ENCODE data around the gene ITPRIP. TPM values are rescaled to one million over a fixed set of nuclear protein-coding genes. Genes with fewer than 3 reads are reported as not detected.

ITPRIP gene
- polyA plus RNA-seq, 3 donors from 2014 or later: 37.0 to 67.8 (median 53.3) TPM

GRCh38 chr10:104318326-104318725, 19.9 kb downstream of the ITPRIP start:
- Mint-ChIP-seq H3K9me3 (no peaks in the 10 kb centered on the region), H3K4me3 (no peak overlapping the region), H3K27me3 (ENCODE audit: low read depth in 3 of 3) (peaks cover 9 to 69% (median 49%) of the 10 kb centered on the region in 3 donors), H3K27ac (peak overlapping the region in 5 of 6 donors; percentile 11 to 100 (median 68)), H3K36me3 (peaks cover 2 to 5% (median 5%) of the 10 kb centered on the region in 3 donors), H3K4me1 (peaks cover 72 to 75% of the 10 kb centered on the region in 2 donors)
- DNase-seq: no peak

- H3K27ac Mint-ChIP-seq: peak overlapping the region; percentile 37 to 100 (median 72)
- peaks cover 8 to 69% (median 49%) of the 10 kb centered on the region in 3 donors for H3K27me3 Mint-ChIP-seq (ENCODE audit: low read depth in 3 of 3)
- H3K4me1 Mint-ChIP-seq: peaks cover 67 to 70% of the 10 kb centered on the region in 2 donors
- H3K9me3 Mint-ChIP-seq: no peaks in the 10 kb centered on the region
- peak overlapping the region in 1 of 5 donors; percentile 5 for H3K4me3 Mint-ChIP-seq
- DNase-seq: no peak
- peaks cover 5 to 7% (median 5%) of the 10 kb centered on the region in 3 donors for H3K36me3 Mint-ChIP-seq
These were observed 20.5 kb downstream of the ITPRIP start for GRCh38 chr10:104317726-104318299.

GRCh38 chr10:104317269-104317710, 21.0 kb downstream of the ITPRIP start:
- H3K36me3 Mint-ChIP-seq: peaks cover 5 to 12% (median 5%) of the 10 kb centered on the region in 3 donors
- H3K27me3 Mint-ChIP-seq (ENCODE audit: low read depth in 3 of 3): peaks cover 6 to 68% (median 50%) of the 10 kb centered on the region in 3 donors
- H3K9me3 Mint-ChIP-seq: no peaks in the 10 kb centered on the region
- no peak for DNase-seq
- H3K4me1 Mint-ChIP-seq: peaks cover 66% of the 10 kb centered on the region in 2 donors
- peak overlapping the region in 1 of 5 donors; percentile 5 for H3K4me3 Mint-ChIP-seq
- H3K27ac Mint-ChIP-seq: peak overlapping the region in 5 of 6 donors; percentile 47 to 100 (median 74)

GRCh38 chr10:104316321-104317099, 21.8 kb downstream of the ITPRIP start:
- Mint-ChIP-seq H3K27me3 (ENCODE audit: low read depth in 3 of 3) (peaks cover 6 to 66% (median 52%) of the 10 kb centered on the region in 3 donors), H3K4me1 (peaks cover 62 to 63% of the 10 kb centered on the region in 2 donors), H3K27ac (peak overlapping the region; percentile 15 to 100 (median 55)), H3K4me3 (no peak overlapping the region), H3K9me3 (no peaks in the 10 kb centered on the region), H3K36me3 (peaks cover 5 to 17% (median 5%) of the 10 kb centered on the region in 3 donors)
- DNase-seq: no peak

GRCh38 chr10:104315486-104315921, 22.8 kb downstream of the ITPRIP start:
- no peak overlapping the region for H3K27ac Mint-ChIP-seq
- peaks cover 5 to 17% (median 5%) of the 10 kb centered on the region in 3 donors for H3K36me3 Mint-ChIP-seq
- peaks cover 59 to 63% of the 10 kb centered on the region in 2 donors for H3K4me1 Mint-ChIP-seq

GRCh38 chr10:104314591-104315485, 23.4 kb downstream of the ITPRIP start:
- H3K4me3 Mint-ChIP-seq: no peak overlapping the region
- H3K4me1 Mint-ChIP-seq: peaks cover 57 to 63% of the 10 kb centered on the region in 2 donors
- DNase-seq: no peak
- H3K36me3 Mint-ChIP-seq: peaks cover 5 to 23% (median 5%) of the 10 kb centered on the region in 3 donors
- H3K27ac Mint-ChIP-seq: peak overlapping the region in 1 of 6 donors; percentile 40
- peaks cover 9 to 73% (median 56%) of the 10 kb centered on the region in 3 donors for H3K27me3 Mint-ChIP-seq (ENCODE audit: low read depth in 3 of 3)
- no peaks in the 10 kb centered on the region for H3K9me3 Mint-ChIP-seq

More at GRCh38 chr10:104315486-104315921, 22.8 kb downstream of the ITPRIP start:
- Mint-ChIP-seq H3K4me3 (no peak overlapping the region), H3K27me3 (ENCODE audit: low read depth in 3 of 3) (peaks cover 8 to 72% (median 54%) of the 10 kb centered on the region in 3 donors), H3K9me3 (no peaks in the 10 kb centered on the region)
- no peak for DNase-seq

- H3K9me3 Mint-ChIP-seq: no peaks in the 10 kb centered on the region
- H3K4me1 Mint-ChIP-seq: peaks cover 54 to 63% of the 10 kb centered on the region in 2 donors
- DNase-seq: no peak
- H3K27ac Mint-ChIP-seq: peak overlapping the region in 4 of 6 donors; percentile 22 to 76 (median 42)
- peaks cover 14 to 80% (median 66%) of the 10 kb centered on the region in 3 donors for H3K27me3 Mint-ChIP-seq (ENCODE audit: low read depth in 3 of 3)
- H3K4me3 Mint-ChIP-seq: no peak overlapping the region
- peaks cover 0 to 28% (median 5%) of the 10 kb centered on the region in 3 donors for H3K36me3 Mint-ChIP-seq
These were observed 27.0 kb downstream of the ITPRIP start for GRCh38 chr10:104311184-104311720.

- no peaks in the 10 kb centered on the region for H3K9me3 Mint-ChIP-seq
- peak overlapping the region; percentile 12 to 76 (median 27) for H3K27ac Mint-ChIP-seq
- peaks cover 15 to 79% (median 69%) of the 10 kb centered on the region in 3 donors for H3K27me3 Mint-ChIP-seq (ENCODE audit: low read depth in 3 of 3)
- DNase-seq: no peak
- peak overlapping the region in 2 of 5 donors; percentile 52 to 62 for H3K4me3 Mint-ChIP-seq
- H3K36me3 Mint-ChIP-seq: peaks cover 0 to 28% (median 5%) of the 10 kb centered on the region in 3 donors
- H3K4me1 Mint-ChIP-seq: peaks cover 61 to 71% of the 10 kb centered on the region in 2 donors
These were observed 28.0 kb downstream of the ITPRIP start for GRCh38 chr10:104309980-104310978.

- H3K4me1 Mint-ChIP-seq: peaks cover 78 to 89% of the 10 kb centered on the region in 2 donors
- H3K4me3 Mint-ChIP-seq: peak overlapping the region; percentile 42 to 72 (median 64)
- peak overlapping the region; percentile 80 to 91 (median 84) for H3K27ac Mint-ChIP-seq
- peak in 1 of 3 donors; percentile 46 for DNase-seq
- H3K36me3 Mint-ChIP-seq: peaks cover 0 to 27% (median 0%) of the 10 kb centered on the region in 3 donors
- peaks cover 23 to 73% (median 70%) of the 10 kb centered on the region in 3 donors for H3K27me3 Mint-ChIP-seq (ENCODE audit: low read depth in 3 of 3)
- H3K9me3 Mint-ChIP-seq: no peaks in the 10 kb centered on the region
These were observed 29.8 kb downstream of the ITPRIP start for GRCh38 chr10:104308439-104308903.

GRCh38 chr10:104307576-104308438, 30.5 kb downstream of the ITPRIP start:
- Mint-ChIP-seq H3K9me3 (peaks cover 0 to 2% (median 0%) of the 10 kb centered on the region in 6 donors), H3K27ac (peak overlapping the region; percentile 80 to 91 (median 84)), H3K27me3 (ENCODE audit: low read depth in 3 of 3) (peaks cover 23 to 66% (median 63%) of the 10 kb centered on the region in 3 donors), H3K36me3 (peaks cover 0 to 21% (median 0%) of the 10 kb centered on the region in 3 donors), H3K4me3 (peak overlapping the region; percentile 42 to 72 (median 64)), H3K4me1 (peaks cover 85 to 96% of the 10 kb centered on the region in 2 donors)
- DNase-seq: no peak

- peaks cover 88 to 97% of the 10 kb centered on the region in 2 donors for H3K4me1 Mint-ChIP-seq
- H3K4me3 Mint-ChIP-seq: peak overlapping the region in 1 of 5 donors; percentile 62
- peaks cover 0 to 2% (median 0%) of the 10 kb centered on the region in 6 donors for H3K9me3 Mint-ChIP-seq
- peaks cover 27 to 58% (median 58%) of the 10 kb centered on the region in 3 donors for H3K27me3 Mint-ChIP-seq (ENCODE audit: low read depth in 3 of 3)
- H3K36me3 Mint-ChIP-seq: peaks cover 0 to 12% (median 0%) of the 10 kb centered on the region in 3 donors
- H3K27ac Mint-ChIP-seq: peak overlapping the region in 4 of 6 donors; percentile 40 to 80 (median 66)
- no peak for DNase-seq
These were observed 31.4 kb downstream of the ITPRIP start for GRCh38 chr10:104306897-104307296.
